Measurements from ENCODE around the gene SH2D4B. TPM values are rescaled to one million over a fixed set of nuclear protein-coding genes. Genes with fewer than 3 reads are reported as not detected.
"Not testable (repeated sequence)": the region's sequence is repeated elsewhere in the genome, so short reads cannot be mapped to it uniquely, and the experiment has no call there.

The SH2D4B gene
- total RNA-seq, 1 experiment from 2014 or later, result not detected

- DNase-seq (ENCODE audit: low read depth), result no peak
These were observed 5.1 kb downstream of the SH2D4B start for GRCh38 chr10:80542652-80543318.

GRCh38 chr10:80543319-80543672, 5.6 kb downstream of the SH2D4B start:
- not testable (repeated sequence) for DNase-seq (ENCODE audit: low read depth)

- no peak for DNase-seq (ENCODE audit: low read depth)
These were observed 6.7 kb downstream of the SH2D4B start for GRCh38 chr10:80544316-80544953.

- no peak for DNase-seq (ENCODE audit: low read depth)
These were observed 7.7 kb downstream of the SH2D4B start for GRCh38 chr10:80545258-80545881.

- no peak for DNase-seq (ENCODE audit: low read depth)
These were observed 14.5 kb downstream of the SH2D4B start for GRCh38 chr10:80552151-80552646.

GRCh38 chr10:80553436-80553835, 15.7 kb downstream of the SH2D4B start:
- DNase-seq (ENCODE audit: low read depth), result no peak

GRCh38 chr10:80554050-80554449, 16.3 kb downstream of the SH2D4B start:
- DNase-seq (ENCODE audit: low read depth), result no peak

GRCh38 chr10:80555415-80555814, 17.7 kb downstream of the SH2D4B start:
- no peak for DNase-seq (ENCODE audit: low read depth)

GRCh38 chr10:80561950-80562349, 24.2 kb downstream of the SH2D4B start:
- DNase-seq (ENCODE audit: low read depth), result no peak

GRCh38 chr10:80567292-80567691, 29.6 kb downstream of the SH2D4B start:
- no peak for DNase-seq (ENCODE audit: low read depth)

- no peak for DNase-seq (ENCODE audit: low read depth)
These were observed 31.6 kb downstream of the SH2D4B start for GRCh38 chr10:80569131-80569895.

- no peak for DNase-seq (ENCODE audit: low read depth)
These were observed 33.6 kb downstream of the SH2D4B start for GRCh38 chr10:80571352-80571751.

- no peak for DNase-seq (ENCODE audit: low read depth)
These were observed 41.6 kb downstream of the SH2D4B start for GRCh38 chr10:80579181-80579763.

- no peak for DNase-seq (ENCODE audit: low read depth)
These were observed 42.3 kb downstream of the SH2D4B start for GRCh38 chr10:80579849-80580637.

- DNase-seq (ENCODE audit: low read depth), result no peak
These were observed 43.2 kb downstream of the SH2D4B start for GRCh38 chr10:80580638-80581468.

- DNase-seq (ENCODE audit: low read depth), result no peak
These were observed 43.8 kb downstream of the SH2D4B start for GRCh38 chr10:80581469-80581835.

- DNase-seq (ENCODE audit: low read depth), result no peak
These were observed 44.7 kb downstream of the SH2D4B start for GRCh38 chr10:80582286-80582960.

GRCh38 chr10:80583685-80584084, 46.0 kb downstream of the SH2D4B start:
- DNase-seq (ENCODE audit: low read depth), result no peak

- no peak for DNase-seq (ENCODE audit: low read depth)
These were observed 48.1 kb downstream of the SH2D4B start for GRCh38 chr10:80585812-80586211.
